ENCODE data around the gene MEP1B.
A peak's percentile ranks its signal among the peaks of the same experiment; 100 is the strongest.
"Not testable (repeated sequence)": the region's sequence is repeated elsewhere in the genome, so short reads cannot be mapped to it uniquely, and the experiment has no call there.

Gene MEP1B

DNA sequence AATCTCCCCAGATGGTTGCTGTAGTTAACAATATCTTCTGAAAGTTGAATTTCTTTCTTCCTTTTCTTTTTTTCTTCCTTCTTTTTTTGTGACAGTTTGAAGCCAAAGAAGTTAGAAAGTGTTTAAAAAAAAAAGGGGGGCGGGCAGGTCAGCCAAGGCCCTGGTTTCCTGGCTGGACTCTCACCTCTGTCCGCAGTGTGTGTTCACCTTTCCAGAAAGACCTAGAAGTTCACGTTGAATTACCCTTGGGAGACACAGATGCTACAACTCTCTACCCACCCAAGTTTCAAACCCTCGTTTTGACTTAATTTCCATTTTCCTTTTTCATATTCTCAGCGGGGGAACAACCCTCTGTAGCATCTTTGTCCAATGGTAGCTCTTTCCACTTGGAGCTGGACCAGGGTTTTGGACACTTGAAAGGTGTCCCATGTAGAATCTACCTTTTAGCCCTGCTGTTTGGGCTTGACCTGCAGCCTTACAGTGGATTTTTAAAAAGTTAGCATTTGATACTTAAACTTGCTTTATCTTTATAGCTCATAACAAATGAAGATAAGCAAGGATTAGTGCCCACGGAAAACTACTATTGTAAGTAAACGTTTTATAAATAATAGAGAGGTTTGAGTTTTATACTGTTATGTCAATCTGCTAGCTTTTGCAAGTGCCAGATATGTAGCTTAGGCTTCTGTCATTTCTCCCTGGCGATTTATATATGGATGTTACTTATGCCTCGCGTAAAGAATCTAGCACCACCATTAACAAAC lies 20.0 kb downstream of the MEP1B start:
- DNase-seq = no peak

DNA sequence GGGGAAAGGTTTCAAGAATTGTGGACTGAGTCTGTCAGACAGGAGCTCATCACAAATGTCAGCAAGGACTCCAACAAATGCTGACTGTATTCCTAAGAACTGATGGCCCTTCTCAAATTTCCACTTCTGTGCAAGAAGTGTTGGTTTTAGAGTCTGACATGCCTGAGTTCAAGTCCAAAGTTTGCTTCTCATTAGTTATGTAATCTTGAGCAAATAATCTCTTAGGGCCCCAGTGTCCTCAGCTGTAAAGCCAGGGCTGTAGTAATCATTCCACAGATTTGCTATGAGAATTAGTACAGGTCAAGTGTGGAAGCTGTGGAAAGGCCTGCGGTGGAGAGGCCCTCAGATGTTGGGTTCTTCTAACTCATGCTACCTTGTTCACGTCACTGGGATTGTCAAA lies 23.9 kb downstream of the MEP1B start:
- no peak for DNase-seq

DNA sequence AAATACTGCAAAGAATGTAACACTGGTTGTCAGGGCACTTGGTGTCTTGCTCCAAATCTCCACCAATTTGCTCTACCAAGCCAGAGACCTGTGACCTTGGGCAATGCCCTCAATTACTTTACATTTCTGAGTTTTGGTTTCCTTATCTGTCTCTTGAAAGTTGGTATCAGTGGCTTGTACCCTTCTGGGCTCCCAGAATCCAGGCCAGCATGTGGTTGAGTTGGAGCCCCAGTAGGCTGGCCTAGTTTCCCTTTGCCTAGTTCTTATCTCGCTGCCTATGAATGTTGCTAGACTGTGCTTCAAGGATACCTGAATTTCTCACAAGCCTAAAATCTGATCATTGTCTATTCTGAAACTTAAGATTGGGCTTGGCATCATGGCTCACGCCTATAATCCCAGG lies 26.6 kb downstream of the MEP1B start:
- no peak for DNase-seq

DNA sequence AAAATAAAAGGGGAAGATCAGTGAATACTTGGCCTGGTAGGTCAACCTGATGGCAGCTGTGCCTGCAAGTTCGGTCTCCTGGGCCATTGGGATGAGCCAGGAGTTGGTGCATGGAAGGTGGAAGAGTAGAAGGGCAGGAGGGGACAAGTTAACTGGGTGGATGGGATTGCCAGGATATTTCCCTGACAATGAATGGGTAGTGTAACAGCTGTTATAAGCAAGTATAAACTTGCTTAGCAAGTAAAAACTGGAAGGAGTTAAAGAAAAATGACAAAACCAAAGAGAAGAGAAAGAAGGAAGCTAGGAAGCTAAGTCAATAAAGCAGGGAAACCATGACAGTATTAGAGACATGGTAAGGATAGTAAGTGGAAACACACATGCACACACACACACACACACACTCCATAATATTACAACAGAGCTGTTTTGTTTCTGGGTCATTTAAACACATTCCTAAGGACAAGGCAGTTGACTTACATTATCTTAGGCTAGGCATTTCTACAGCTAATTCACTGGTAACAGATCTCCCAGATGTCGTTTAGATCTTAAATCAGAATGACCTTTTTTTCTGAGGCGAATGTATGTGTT lies 29.7 kb downstream of the MEP1B start:
- no peak for DNase-seq

DNA sequence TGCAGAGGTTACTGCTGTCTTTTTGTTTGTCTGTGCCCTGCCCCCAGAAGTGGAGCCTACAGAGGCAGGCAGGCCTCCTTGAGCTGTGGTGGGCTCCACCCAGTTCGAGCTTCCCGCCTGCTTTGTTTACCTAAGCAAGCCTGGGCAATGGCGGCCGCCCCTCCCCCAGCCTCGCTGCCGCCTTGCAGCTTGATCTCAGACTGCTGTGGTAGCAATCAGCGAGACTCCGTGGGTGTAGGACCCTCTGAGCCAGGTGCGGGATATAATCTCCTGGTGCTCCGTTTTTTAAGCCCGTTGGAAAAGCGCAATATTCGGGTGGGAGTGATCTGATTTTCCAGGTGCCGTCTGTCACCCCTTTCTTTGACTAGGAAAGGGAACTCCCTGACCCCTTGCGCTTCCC lies 43.5 kb downstream of the MEP1B start:
- DNase-seq = not testable (repeated sequence)

DNA sequence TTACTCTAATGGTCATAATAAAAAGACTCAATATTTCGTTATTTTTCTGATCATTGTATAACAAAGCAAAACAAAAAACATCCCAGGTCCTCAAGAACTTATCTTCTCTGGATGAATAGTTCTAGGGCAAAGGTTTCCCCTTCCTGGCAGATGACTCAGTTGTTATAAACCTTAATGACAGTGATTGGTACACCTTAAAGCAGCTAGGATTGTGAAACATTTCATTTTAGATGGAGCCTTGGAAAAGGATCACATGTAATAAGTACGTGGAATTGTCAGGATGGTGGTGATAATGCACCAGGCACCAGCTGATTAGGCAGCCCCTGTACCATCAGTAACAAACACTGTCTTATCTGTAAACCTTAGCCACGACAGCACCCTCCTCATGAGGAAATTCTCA lies 47.2 kb downstream of the MEP1B start:
- DNase-seq = no peak

DNA sequence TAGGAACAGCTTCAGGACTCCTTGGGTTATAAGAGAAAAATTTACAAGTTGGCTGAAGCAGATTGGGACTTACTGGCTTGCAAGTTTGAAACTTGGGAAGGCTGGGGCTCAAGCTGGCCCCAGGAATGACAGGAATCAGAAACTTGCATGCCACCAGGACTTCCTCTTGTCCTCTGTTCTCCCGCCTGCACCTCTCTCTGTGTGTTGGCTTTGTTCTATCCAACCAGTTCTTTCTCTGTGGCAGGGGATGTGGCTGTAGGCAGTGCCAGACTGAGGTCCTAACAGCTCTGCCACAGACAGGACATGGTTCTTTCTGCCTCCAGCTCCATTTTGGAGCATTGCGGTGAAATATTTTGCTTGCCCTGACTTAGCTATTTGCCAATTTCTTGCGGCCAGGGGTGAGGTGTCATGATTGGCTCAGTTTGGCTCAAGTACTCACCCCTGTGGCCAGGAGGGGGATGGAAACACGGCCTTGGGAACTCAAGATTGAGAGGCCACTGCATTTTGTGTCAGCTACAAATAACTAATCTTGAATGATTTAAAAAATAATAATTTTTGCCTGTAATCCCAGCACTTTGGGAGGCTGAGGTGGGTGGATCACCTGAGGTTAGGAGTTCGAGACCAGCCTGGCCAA lies 48.9 kb downstream of the MEP1B start:
- no peak for DNase-seq

DNA sequence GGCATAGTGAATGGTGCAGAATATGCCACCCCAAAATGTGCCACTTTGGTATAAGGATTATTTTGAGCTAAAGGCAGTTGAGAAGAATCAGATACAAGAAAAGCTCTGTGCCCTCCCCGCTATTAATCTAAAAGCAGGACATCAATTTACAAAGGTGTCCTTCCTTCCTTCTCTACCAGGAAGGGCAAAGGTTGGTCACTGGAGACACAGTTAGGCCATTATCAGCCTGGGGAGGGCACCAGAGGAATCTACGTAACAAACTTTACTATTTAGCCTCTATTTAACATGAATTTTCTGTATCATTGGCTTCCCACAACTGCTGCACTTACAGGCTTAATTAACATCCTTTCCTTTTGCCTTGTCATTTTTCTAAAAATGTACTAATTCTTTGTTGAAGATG lies 52.6 kb downstream of the MEP1B start:
- DNase-seq = no peak

DNA sequence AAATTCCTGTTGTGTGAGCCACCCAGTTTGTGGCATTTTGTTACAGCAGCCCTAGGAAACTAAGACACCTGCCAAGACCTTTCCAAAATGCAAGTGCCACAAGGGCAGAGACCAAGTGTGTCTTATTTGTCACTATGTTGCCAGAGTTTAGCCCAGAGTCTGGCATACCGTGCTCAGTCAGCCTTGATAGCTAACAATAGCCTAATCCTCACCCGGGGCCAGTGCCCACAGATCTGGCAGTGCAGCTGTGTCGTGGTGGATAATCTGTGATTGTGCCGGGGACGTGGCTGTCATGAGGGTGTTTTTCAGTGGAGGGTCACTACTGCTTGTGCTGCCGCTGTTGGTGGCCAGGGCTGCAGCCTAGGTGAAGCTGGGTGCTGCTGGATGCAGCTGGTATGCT lies 53.5 kb downstream of the MEP1B start:
- no peak for DNase-seq

DNA sequence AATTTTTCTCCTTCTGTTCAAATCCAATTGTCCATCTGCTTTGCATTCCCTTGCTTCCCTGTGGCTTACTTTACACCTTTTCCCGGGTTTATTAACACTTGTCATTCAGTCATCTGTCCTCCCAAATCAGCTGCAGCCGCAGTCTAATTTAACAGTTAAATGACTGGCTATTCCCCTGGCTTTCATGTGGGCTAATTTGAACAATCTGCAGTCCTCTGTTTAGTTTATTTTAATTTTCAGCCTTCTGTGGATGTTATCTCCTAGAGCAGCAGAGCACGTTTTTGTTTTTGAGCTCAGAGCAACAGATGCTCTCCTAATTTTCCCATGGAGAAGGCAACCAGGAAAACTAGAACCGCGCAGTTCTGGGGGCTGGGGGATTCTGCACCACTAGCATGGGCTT lies 55.0 kb downstream of the MEP1B start:
- DNase-seq = no peak

DNA sequence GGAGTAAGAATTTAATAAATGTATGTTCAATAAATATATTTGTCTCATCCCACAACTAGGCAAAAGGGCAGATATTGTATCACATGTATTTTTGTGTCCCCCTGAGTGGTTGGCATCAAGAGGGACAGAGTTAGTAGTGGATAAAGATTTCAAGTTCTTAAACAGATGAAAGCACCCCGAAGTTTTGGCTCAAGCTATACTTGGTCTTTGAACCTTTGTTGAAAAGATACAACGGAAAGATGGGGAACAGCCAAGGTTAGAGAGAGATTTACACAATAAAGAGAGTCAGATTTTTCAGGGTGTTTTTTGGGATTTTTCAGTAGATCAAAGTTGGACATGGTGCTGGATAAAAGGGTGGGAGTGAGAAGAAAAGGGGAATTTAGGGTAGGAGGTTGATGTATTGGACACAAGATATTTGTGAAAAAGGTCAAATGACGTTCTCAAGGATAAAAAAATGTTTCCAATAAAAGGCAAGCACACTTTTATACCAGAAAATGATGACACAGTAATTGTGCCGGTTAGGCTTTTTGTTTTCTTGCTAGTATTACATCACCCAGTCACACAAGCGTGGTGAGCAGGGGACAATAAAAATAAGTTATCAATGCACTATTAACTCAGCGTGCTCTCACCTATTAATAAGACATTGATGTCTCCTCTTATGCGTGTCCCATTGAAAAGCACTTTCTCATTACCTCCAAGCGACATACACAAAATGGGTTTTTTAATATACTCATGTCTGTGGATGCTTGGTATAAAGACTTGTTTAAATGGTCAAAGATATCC lies 59.5 kb downstream of the MEP1B start:
- DNase-seq = no peak

DNA sequence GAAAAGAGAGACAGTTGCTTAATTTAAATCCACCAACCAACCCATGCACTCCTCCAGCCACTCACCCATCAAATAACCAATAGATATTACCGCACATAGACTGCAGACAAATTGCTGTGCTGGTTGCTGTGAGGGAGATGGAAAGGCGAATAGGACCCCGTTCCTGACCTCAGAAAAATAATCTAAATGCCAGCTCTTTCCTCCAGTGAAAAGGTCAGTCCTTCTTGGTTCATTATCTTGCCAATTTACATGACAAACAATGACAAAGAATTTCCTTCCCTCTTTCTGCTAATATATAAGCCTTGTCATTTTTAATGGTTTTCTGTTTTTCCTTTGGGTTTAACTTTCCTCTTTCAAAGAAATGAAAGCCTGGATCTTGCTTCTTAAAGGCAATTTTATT lies 61.6 kb downstream of the MEP1B start:
- no peak for DNase-seq

DNA sequence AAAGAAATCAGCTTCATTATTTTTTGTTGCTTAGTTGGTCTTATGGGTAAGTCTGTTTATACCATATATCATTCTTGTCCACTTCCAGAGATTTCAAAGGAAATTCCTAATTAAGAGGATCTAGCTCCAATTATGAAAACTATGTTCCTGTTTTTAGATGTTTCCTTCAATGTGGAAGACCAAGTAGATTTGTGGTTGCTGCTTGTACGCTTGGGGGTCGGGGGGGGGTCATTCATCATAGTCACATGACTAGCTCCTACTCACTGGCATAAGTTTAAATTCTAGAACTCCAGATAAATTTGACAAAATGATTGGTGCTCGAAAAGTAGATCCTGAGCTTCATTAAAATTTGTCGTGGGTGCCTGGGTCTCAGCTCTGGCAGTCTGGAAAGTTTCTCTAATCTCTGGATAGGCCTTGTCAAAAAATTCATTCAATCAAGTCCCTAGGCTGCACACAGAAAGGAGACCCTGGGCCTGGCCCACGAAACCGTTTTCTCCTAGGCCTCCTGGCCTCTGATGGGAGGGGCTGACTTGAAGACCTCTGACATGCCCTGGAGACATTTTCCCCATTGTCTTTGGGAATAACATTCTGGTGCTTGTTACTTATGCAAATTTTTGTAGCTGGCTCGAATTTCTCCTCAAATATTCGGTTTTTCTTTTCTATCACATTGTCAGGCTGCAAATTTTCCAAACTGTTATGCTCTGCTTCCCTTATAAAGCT lies 62.5 kb downstream of the MEP1B start:
- no peak for DNase-seq

DNA sequence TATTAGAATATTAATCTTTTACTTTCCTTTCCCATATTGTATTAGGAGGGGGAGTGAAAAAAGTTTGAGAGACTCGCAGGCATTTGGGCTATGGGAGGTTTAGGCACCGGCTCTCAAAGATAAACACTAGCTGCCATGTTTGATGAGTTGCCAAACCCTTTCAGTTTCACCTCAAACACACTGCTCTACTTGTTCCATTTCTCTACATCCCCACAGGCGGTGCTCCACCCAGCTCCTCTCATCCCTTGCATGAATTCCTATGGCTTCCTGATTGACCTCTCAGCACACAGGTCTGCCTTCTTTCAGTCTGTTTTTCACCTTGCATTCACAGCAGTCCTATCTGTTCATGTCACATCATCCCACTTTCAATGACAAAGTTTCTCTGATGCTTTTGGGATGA lies 65.7 kb downstream of the MEP1B start:
- DNase-seq = no peak

DNA sequence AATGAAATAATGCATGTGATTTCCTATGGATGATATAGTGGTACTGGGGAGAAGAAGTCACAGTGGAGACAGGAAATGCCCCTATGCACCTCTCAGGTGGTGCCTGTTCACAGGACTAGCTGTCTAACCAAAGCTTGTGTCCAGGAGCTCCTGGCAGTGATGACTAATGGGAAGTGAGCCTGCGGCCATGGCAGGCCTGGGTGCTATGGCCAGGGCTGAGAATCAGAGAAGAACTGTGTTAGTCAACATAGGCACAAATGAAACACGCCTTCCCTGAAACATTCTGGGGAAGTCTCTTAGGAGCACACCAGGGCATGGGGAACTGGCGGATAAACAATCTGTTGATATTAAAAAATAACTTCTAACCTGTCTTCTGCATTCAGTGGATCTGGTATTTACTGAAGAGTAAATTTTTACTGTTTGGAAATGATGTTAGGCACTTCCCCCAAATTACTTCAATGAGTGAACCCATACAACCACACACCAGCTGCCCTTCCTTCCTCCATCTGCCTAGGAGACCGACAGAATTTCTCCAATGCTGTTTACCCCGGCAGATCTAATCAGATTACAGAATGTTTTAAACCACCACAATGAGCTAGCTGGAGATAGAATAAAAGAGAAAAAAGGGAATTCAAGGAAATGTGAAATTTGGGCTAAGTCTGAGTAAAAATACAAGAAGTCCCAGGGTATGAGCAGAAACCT lies 67.4 kb downstream of the MEP1B start:
- DNase-seq = peak; percentile 8

DNA sequence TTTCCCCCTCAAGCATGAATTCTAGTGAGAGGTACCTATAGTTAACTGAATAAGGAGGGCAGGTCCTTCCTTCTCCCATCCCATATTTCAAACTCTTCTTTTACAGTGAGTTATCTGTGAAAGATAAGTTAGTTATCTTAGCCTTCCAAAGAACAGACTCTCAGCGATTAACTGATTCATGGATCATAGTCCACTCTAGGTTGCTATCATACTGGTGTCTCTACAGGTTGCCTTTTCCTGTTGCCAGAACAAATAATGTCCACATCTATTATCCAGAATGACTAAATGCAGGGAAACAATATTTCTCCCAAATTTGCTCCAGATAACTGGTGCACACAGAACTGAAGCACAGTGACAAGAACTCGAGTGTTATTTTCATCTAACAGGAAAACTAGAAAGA lies 68.3 kb downstream of the MEP1B start:
- no peak for DNase-seq

DNA sequence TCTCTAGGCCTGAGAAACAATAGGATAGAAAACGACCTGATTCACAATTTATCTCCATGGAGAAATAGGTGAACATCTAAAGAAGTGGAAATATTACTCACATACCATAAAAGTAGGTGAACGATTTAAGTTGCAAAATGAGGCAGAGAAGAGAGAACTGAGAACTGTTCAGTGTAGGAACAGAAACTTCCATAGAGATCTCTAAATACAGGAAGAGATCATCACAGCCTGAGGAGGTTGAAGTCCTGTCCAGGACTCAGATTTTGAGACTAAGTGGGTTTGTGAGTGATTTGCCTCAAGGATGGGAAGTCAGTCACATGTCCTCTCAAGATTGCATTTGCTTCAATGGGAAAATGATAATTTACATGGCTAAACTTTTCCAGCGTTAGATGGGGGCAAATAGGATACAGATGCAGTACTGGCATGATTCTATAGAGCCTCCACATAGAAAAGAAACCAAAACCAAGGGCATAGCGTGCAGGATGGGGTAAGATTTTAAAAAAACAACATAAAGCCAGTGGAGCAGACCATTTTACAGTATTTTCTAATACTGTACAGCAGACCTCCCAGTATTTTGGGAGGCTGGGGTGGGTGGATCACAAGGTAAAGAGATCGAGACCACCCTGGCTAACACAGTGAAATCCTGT lies 68.8 kb downstream of the MEP1B start:
- DNase-seq = no peak

DNA sequence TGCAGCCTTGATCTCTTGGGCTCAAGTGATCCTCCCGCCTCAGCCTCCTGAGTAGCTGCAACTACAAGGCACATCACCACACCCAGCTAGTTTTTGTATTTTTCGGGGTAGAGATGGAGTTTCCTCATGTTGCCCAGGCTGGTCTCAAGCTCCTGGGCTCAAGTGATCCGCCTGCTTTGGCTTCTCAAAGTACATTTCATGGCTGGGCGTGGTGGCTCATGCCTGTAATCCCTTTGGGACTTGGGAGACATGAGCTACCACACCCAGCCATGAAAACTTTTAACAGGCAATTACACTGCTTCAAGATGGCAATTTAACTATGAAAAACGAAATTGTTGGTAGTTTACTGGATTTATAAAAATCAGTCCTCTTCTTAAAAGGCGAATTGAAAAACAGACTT lies 69.7 kb downstream of the MEP1B start:
- no peak for DNase-seq

DNA sequence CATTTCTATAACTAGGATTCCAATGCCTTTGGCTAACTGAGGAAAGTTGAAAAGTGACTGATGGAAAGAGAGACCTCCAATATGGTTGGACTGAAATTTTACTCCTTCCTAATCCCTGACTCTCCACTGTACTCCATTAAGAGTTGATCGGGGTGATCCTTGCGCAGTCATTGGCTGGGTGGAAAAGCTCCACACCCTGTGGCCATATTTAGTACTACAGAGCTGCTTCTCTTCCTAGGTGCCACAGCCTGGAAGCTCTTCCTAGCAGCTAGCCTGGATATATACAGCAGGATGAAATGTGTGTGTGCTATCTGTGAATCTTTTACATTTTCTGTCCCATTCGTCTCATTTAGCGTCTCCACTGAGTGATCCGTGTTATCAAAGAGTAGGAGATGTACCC lies 71.2 kb downstream of the MEP1B start:
- no peak for DNase-seq

DNA sequence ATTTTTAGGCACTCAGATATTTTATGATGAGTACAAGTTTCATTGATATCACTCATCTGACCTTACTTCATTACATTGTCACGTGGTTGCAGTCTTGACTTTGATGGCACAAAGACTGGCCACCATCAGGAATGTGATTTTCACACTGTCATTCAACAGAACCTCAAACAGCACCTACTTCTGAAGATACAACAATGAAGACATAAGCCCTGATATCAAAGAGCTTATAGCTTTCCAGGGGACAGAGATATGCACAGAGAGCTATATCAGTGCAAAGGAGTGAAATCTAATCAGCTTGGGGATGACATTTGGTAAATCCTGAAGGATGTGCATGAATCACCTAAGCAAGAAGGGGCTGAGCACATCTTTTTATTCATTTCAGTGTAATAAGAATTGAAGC lies 72.3 kb downstream of the MEP1B start:
- DNase-seq = no peak

DNA sequence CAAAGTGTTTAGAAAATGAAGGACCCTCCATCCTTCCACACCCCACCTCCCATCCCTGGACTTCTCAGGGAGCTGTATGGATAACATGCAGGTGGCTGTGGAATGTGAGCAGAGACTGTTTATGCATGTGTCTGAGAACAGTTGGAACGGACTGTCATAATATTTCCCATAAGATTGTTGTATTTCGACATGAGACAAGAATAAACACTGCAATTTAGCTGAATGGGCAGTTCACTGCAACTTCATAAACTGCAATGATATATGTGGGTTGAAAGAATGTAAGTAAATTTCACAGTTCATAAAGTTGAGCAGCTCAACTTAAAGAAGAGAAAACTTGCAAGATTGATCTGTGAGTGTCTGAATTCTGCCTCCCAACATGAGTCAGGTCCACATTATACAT lies 74.6 kb downstream of the MEP1B start:
- DNase-seq = no peak

DNA sequence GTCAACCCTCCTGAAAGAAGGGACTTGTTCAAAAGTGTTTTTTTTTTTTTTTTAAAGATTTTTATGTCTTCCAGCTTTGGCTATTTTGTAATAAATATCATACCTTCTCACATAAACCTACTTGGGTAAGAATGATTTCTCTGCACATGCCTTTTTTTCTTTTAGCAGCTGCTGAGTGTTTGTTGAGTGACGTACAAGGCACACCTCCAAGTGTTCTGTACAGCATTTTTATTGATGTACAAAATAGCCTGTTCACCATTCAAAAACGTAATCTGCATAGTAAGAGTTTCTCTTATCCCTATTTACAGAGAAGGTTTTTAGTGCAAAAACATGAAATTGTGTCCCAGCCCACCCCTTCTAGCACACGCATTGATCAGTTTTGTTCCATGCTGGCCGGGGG lies 77.6 kb downstream of the MEP1B start:
- no peak for DNase-seq
